ENCODE results near the gene MSTN. TPM values are rescaled to one million over a fixed set of nuclear protein-coding genes. Genes with fewer than 3 reads are reported as not detected.

Gene MSTN
- not detected in 2 replicates for total RNA-seq

DNA sequence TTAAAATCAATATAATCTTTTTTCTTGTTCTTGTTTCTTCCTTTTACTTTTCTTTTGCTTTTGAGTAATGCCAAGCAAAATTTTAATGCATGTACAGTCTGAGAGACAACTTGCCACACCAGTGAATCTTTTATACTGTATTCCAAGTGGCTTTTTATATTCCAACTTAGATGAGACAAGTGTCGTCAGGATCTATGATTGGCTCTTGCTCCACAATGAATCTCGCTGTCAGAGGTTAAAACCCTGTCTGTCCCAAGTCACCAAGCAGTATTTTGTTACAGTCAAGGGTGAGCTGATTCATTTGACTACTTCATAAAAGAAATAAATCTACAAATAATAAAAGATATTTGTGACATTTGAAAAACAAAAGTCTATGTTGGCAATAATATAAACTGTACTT is at the start of gene MSTN:
Gene MSTN (minus strand): TSS at position 129 of the 400 bp plus-strand sequence. CDS start 133 bp downstream, outside the sequence.
- DNase-seq (ENCODE audit: extremely low read depth, low read depth, low spot score) = no peak

DNA sequence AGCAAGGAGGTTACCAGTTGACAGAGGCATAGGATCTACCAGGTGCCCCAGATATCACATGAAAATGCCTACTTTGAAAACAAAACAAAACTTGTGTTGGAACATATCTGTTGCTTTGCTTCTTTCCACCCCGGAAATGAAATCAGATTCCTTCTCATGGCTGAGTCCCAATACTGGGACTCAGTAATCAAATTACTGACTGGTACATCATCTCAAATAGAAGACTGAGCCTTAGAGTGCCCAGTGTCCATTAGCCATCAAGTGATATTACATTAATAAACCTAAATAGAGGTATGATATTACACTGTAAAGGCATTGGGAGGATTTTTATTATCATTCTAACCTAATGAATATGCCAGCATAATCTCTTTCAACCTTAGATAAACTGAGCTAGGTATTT is 48.6 kb upstream of the MSTN start:
- no peak for DNase-seq (ENCODE audit: extremely low read depth, low read depth, low spot score)

DNA sequence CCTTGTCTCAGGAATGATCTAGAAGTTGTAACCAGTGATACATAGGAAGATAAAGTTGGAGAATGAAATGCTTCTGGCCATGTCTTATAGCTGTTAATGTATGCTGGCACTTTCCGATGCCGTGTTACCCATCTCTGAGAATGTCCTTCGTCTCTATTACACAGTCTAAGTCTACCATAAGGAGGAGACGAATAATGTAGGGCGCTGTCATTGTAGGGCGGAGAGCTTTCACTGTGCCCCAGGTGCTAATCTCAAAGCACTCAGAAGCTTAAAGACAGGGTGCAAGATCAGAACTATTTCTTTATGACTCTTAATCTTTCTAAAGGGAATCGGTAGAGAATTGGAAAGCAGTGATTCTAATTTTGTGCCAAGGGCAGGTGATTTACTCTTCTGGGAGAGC is 48.2 kb upstream of the MSTN start:
- no peak for DNase-seq (ENCODE audit: extremely low read depth, low read depth, low spot score)

DNA sequence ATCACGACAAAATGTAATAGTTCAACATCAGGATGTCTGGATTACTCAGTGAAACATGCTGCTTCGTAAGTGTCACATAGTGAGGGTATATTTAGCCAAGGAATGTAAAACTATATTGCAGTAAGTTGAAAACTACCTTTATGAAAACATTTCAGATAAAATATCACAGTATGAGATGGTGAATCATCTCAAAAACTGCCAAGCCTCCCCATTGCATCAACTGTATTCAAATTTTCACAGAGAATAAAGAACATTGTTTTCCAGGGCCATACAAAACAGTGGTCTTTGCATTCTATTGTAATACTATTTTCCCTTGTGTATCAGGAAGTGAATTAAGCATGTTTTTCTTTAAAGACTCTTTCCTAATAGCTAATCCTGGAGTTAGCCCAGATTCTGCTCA is 47.6 kb upstream of the MSTN start:
- no peak for DNase-seq (ENCODE audit: extremely low read depth, low read depth, low spot score)

DNA sequence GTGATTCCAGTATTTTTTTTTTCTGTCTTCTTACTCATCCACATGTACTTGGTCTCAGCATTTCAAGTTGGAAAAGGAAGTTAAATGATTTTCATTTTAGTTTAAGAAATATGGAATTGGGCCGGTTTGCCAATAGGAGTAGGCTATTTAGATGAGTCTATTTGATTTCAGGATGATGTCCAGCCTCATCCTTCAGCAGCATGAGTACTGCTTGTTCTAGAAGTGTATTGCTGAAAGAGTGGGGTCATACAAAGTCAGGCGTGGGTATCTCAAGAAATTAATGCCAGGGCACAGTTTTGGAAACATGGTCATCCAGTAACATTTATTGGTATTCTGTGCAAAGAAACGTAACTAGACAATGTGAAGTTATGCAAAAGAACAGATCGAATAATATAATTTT is 44.9 kb upstream of the MSTN start:
- DNase-seq (ENCODE audit: extremely low read depth, low read depth, low spot score) = no peak

DNA sequence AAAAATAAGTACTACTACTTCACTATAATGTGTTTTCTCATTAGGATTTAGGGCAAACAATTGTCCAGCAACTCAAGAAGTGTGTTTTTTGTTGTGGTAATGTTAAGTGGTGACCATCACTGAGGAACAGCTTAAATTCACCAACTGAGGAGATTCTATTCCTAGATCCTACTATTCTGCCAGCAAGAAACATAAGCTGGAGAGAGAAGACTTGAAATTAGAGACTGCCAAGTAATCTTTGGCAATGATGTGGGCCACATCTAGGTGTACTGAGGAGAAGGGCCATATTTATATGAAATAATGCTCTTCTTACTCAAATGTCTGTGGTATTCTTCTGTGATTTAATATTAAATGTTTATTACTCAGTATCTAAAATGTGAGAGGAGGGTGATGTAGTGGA is 44.3 kb upstream of the MSTN start:
- no peak for DNase-seq (ENCODE audit: extremely low read depth, low read depth, low spot score)

DNA sequence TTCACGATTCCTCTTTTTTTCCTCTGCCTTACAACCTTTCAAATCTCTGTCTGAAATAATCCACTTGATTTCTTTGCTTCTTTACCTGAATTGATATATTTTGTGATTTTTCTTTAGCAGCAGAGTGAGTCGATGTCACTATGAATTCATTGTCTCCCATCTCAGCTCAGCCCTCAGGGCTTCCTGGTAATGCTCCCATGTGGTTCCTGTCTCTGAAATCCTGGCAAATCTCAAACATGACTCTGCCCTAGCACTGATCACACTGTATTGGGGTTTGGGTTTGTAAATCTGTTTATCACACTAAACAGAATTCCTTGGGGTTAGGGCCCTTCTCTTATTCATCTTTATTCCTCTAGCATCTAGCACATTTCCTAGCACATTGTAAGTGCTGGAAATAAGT is 43.0 kb upstream of the MSTN start:
- no peak for DNase-seq (ENCODE audit: extremely low read depth, low read depth, low spot score)

DNA sequence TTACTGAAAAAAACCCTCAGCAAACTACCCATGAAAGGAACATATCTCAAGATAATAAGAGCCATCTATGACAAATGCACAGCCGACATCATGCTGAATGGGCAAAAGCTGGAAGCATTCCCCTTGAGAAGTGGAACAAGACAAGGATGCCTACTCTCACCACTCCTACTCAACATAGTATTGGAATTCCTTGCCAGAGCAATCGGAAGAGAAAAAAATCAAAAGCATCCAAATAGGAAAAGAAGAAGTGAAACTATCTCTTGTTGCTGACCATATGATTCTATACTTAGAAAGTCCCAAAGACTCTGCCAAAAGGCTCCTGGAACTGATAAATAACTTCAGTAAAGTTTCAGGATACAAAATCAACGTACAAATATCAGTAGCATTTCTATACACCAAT is 40.6 kb upstream of the MSTN start:
- DNase-seq (ENCODE audit: extremely low read depth, low read depth, low spot score) = no peak

DNA sequence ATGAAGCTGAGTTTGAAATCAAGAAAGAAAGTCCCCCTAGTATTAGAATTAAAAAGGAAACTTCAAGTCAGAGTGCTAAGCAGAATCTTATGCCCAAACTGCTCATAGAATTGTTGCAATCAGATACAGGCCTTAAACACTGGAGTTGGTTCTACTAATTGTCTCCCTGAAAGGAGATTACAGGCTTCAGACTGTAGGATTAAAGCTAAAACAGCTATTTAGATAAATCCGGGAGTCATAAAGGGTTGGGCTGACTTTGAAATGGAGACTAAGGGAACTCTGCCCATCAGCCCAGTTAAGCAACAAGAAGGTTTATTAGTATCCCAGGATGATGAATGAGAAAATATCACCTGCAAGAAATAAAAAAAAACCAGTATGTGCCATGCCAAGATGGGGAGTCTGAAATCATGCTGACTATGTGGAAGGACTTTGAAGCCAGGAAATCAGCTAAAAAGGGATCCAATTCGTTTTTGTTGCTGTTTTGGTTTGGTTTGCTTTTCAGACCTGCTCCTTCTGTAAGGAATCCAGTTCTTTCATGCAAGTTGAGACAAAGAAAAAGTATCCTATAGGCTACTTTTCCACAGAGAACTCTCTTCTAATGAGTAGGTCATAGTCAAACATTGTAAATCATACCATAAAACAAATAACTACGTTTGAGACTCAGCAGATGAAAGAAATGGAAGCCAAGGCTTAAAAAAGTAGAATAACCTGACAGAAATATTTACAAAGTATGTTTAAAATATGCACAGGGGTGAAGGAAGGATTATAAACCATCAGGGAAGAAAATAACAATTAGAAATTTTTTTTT is 37.6 kb upstream of the MSTN start:
- no peak for DNase-seq (ENCODE audit: extremely low read depth, low read depth, low spot score)

DNA sequence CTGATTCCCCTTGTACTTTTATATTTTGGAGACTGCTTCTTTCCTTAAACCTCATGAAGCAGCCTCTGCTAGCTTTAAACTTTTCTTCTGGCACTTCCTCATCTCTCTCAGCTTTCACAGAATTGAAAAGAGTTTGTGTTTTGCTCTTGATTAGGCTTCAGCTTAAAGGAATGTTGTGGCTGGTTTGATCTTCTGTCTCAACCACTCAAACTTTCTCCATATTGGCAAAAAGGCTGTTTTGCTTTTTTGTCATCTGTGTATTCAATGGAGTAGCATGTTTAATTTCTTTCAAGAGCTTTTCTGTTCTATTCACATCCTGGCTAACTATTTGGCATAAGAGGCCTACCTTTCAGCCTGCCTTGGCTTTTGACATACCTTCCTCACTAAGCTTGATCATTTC is 36.3 kb upstream of the MSTN start:
- DNase-seq (ENCODE audit: extremely low read depth, low read depth, low spot score) = no peak

DNA sequence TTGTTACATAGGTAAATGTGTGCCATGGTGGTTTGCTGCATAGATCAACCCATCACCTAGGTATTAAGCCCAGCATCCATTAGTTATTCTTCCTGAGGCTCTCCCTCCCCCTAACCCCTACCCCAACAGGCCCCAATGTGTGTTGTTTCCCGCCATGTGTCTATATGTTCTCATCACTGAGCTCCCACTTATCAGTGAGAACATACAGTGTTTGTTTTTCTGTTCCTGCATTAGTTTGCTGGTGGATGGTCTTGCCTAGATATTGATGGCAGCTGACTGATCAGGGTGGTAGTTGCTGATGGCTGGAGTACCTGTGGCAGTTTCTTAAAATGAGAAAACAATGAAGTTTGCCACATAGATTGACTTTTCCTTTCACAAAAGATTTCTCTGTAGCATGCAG is 34.6 kb upstream of the MSTN start:
- DNase-seq (ENCODE audit: extremely low read depth, low read depth, low spot score) = no peak

DNA sequence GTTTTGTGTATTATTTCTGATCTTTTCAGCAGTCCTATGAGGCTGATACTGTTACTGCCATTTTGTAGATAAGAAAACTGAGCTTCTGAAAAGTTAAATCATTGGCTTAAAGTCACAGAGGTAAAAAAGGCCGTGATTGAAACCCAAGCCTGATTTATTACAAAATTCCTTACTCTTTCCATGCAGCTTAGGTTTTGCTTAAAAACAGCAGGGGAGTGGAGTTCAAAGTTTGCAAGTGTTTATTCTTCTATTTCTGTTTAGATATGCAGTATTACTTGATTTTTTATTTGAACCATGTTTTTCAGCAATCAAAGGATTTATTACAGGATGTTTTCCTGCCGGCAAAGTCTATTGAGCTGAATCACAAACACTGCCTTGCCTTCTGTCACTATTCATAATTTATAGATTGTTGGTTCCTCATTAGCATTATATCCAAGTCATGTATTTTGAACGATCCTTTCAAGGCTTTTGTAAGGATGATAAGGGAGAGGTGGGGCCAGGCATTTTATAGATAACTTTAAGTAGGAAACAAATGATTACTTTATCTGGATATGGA is 31.9 kb upstream of the MSTN start:
- no peak for DNase-seq (ENCODE audit: extremely low read depth, low read depth, low spot score)

DNA sequence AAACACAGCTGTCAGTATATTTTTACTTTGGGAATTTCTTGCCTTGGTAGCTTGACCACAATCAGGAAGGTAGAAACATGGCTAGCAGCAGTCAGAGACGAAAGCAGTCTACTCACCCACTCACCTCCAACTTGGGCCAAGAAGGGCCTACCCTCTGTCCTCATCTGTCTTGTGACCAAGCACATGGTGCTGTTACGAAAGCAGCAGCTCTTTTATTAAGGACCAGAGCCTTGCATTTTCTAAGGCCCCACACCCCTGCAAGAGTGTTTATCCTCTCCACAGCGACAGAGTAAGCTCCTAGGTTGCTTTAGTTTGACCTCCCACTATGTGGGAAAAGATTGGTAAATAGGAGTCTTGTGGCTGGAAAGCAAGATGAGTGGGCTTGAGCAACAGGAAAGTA is 31.3 kb upstream of the MSTN start:
- DNase-seq (ENCODE audit: extremely low read depth, low read depth, low spot score) = no peak

DNA sequence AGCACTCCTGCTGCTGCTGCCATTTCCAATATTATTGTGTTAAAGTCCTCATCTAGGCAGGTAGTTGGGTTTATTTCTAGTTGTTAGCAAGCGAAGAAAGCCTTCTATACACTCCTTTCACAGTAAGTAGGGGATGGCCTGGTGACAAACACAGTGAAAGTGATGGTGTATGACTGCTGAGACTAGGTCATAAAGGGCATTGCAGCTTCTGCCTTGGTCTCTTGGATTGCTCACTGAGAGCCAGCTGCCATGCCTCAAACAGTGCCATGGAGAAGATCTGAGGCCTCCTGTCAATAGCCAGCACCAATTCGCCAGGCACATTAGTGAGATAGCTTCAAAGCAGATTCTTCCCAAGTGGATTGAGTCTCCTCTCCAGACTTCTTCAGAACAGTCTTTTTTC is 27.6 kb upstream of the MSTN start:
- DNase-seq (ENCODE audit: extremely low read depth, low read depth, low spot score) = no peak

DNA sequence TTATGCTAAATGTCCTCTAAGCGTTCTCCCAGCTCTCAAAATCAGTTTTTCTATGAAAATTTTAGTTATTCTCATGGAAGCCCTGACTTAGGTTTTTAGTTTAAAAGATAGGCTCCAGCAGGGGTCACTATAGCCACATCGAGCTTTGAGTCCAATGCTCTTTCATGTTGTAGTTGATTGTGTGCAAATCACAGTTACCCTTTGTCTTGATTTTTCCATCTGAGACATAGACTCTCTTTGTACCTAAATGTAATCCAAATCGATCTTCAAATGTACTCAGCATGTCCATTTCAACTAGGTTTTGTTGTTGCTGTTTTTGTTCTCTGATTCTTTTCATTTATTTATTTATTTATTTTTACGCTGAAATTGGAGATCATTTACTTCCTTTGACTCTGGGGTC is 26.4 kb upstream of the MSTN start:
- peak; percentile 77 for DNase-seq (ENCODE audit: extremely low read depth, low read depth, low spot score)

DNA sequence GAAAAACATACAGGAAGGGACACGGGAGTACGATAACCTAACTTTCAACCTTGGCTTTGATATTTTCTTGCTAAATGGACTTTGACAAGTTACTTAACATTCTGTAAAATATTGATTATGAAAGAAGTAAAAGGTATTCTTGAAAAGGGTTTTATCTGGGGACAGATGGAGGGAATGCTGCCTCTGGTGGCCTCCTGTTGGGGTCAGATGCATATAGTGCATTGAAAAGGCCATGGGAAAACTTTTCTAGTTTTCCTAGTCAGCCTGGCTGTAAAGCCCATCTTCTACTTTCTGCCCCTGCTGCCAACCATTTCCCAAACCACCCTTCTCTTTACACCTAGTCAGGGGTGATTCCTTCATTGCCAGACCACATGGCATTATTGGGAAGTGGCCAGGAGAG is 22.2 kb upstream of the MSTN start:
- no peak for DNase-seq (ENCODE audit: extremely low read depth, low read depth, low spot score)

DNA sequence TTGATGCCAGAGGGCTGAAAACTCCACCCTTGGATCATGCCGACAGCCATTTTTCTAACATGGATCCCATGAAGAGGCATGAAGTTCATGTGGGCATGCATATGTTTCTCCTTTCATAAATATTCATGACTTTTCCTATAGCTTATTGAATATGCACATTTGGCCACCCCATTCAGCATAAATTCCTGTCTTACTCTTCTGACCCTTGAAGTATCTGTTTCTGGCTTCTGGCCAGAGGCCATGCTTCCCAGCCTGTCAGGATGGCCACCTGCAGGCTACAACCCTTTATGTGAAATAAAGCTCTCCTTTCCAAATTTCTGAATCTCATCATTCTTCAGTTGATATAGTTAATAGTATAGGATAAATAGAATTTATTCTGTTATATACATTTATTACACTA is 19.6 kb upstream of the MSTN start:
- DNase-seq (ENCODE audit: extremely low read depth, low read depth, low spot score) = no peak

DNA sequence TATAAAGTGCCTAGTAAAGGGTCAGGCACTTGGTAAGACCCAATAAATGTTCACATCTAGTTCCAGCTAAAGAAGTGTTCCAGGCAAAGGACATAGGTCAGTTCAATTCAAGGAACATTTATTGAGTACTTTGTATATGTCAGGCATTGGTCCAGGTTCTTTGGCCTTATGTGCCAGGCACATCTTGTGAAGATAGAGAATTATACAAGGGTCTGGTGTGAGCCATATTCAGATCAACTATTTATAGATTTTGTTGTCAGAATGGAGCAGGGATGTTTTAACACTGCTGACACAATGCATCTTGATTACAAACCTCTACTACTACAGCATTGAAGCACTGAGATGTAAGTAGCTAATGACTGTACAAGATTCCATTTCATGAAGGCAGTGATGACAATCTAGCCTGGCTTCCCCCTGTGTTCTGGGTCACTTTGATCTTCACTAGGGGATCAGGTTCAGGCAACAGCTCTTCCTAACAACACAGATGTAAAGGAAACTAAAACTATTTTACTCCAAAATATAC is 18.1 kb upstream of the MSTN start:
- DNase-seq (ENCODE audit: extremely low read depth, low read depth, low spot score) = no peak

DNA sequence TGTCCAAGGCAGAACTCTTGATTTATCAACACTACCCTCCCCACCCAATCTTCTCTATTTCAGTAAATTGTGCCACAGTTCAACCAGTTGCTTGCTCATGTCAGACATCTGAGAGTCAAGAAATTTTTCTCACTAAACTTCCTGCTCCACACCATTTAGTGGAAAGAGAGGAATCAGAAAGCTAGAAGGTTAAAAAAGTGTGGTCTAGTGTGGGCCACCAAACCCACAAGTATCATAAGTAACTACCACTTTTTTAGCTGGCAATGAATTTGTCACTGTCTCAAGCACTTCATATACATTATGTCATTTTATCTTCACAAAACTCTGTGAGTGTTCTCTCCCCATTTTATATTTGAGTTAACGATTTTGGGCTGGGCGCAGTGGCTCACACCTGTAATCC is 16.6 kb upstream of the MSTN start:
- DNase-seq (ENCODE audit: extremely low read depth, low read depth, low spot score) = no peak

DNA sequence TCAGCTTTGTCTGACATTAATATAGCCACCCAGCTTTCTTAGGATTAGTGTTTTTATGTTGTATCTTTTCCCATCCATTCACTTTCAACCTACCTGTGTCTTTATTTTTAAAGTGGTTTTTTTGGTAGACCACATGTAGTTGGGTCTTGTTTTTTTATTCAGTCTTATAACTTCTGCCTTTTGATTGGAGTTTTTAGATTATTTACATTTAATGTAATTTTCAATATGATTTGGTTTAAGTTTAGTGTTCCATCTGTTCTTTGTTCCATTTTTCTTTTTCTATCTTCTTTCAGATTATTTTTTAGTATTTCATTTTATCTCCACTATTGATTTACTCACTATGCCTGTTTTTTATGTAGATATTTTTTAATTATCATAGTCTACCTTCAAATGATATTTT is 13.1 kb upstream of the MSTN start:
- DNase-seq (ENCODE audit: extremely low read depth, low read depth, low spot score) = no peak

DNA sequence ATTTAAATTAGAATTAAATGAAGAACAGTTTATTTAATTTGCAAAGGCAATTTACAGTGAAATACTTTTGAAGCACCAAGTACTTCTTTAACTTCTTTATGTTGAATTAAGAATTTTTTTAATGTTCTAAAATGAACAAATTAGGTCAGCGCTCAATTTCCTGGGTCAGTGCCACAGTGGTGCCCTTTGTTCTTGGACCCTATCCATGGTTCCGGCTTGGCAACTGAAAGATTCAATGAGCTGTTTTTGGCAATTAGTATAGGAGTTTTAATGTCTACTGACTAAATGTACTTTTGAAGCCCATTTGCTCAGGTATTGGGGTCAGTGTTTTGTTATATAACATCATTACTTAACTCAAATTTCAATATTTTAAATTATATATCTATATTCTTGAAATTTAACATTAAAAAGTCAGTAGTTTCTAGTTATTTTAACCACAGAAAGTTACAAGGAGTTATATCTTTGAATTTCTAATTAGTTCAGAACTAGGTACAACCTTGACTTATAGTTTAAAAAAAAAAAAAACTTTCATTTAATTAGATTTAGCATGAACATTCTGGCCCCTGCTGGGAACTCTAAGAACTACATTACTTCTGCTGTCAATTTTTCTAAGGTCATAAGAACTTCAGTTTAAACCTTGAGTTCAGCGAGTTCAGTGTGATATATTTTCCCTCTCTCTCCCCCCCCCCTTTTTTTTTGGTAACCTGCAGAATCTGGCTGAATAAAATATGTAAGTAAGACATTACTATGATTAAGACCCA is 7.6 kb upstream of the MSTN start:
- peak; percentile 56 for DNase-seq (ENCODE audit: extremely low read depth, low read depth, low spot score)

DNA sequence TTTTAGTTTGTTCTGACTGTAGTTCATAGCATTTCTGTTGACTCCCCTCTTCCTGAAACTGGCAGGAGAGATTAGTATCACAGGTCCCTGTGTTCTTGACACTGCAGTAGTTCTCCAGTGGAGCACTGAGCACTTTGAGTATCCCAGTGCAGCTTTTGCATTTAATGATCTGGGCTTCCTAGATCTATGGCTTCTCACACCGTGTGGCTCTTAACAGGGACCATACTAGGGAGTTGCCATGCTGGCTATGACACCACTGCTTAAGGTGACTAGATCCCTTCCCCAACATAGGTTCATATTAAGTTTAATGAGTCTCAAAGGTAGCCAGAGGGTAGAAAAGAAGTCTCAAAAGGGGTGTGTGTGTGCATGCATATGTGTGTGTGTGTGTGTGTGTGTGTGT is 6.2 kb upstream of the MSTN start:
- no peak for DNase-seq (ENCODE audit: extremely low read depth, low read depth, low spot score)

Data from glomerular endothelial cell (primary cell).